NCI-H1105 (cell line): ENCODE results near the gene LCN12.

Experiments
- DNase-seq: peaks from one replicate; lab custom pipeline; 2025; lab: John Stamatoyannopoulos, UW

Gene LCN12

GRCh38 chr9:136945333-136946227, 6.5 kb upstream of the LCN12 start:
- no peak for DNase-seq

- DNase-seq = no peak
Observed at GRCh38 chr9:136946228-136947027, 5.6 kb upstream of the LCN12 start.

GRCh38 chr9:136947028-136947891, 4.8 kb upstream of the LCN12 start:
- DNase-seq = no peak

GRCh38 chr9:136947955-136948510, 4.0 kb upstream of the LCN12 start:
- DNase-seq = no peak

- peak; percentile 10 for DNase-seq
Observed at GRCh38 chr9:136949239-136949816, 2.7 kb upstream of the LCN12 start.

GRCh38 chr9:136949817-136950655, 2.0 kb upstream of the LCN12 start:
- peak; percentile 94 for DNase-seq

- DNase-seq = no peak
Observed at GRCh38 chr9:136950656-136951276, 1.3 kb upstream of the LCN12 start.

GRCh38 chr9:136952321-136952850, 313 bp downstream of the LCN12 start:
- no peak for DNase-seq

GRCh38 chr9:136952876-136953770, 1.1 kb downstream of the LCN12 start:
- DNase-seq = no peak

- DNase-seq = no peak
Observed at GRCh38 chr9:136953771-136954269, 1.7 kb downstream of the LCN12 start.

- no peak for DNase-seq
Observed at GRCh38 chr9:136954270-136955083, 2.4 kb downstream of the LCN12 start.

- DNase-seq = no peak
Observed at GRCh38 chr9:136955202-136955942, 3.3 kb downstream of the LCN12 start.

- no peak for DNase-seq
Observed at GRCh38 chr9:136955943-136956335, 3.9 kb downstream of the LCN12 start.

GRCh38 chr9:136956604-136957003, 4.5 kb downstream of the LCN12 start:
- no peak for DNase-seq

- DNase-seq = no peak
Observed at GRCh38 chr9:136957461-136957860, 5.4 kb downstream of the LCN12 start.

- DNase-seq = no peak
Observed at GRCh38 chr9:136957901-136958300, 5.8 kb downstream of the LCN12 start.

- DNase-seq = no peak
Observed at GRCh38 chr9:136958473-136958872, 6.4 kb downstream of the LCN12 start.
